ENCODE results near the gene DLG2.

DNA sequence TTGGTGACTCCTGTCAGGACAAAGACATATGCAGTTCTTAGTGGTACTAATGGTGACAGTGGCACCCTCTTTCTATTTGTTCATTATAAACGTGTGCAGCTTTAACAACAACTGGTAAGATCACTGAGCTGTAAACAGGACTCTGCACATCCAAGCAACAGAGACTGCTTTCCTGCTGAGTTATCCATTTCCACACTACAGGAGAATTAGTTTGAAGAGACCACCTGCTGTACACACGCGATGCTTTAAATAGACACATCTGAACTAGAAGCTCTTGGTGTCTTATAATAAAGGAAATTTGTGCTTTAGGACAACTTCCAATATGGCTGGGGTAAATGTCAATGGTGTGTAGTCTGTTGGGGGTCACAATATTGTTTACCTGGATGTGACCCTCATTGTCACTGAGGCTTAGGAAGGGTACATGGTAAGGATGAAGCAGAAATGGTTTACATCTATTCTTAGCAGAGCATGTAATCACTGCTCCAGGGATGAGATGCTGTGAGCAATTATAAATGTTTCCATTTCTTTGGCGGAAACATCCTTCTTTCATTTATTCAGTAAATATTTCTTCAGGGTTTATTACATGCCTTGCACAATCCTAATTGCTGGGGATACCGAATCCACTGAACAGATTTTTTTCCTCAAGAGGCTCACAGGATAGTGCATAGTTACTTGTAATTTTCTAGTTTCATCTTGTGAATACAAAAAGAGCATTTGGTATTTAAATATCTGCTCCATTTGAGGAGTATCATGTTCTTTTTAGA lies 1987.0 kb downstream of the DLG2 start:
- TF ChIP-seq, protein P1, sequence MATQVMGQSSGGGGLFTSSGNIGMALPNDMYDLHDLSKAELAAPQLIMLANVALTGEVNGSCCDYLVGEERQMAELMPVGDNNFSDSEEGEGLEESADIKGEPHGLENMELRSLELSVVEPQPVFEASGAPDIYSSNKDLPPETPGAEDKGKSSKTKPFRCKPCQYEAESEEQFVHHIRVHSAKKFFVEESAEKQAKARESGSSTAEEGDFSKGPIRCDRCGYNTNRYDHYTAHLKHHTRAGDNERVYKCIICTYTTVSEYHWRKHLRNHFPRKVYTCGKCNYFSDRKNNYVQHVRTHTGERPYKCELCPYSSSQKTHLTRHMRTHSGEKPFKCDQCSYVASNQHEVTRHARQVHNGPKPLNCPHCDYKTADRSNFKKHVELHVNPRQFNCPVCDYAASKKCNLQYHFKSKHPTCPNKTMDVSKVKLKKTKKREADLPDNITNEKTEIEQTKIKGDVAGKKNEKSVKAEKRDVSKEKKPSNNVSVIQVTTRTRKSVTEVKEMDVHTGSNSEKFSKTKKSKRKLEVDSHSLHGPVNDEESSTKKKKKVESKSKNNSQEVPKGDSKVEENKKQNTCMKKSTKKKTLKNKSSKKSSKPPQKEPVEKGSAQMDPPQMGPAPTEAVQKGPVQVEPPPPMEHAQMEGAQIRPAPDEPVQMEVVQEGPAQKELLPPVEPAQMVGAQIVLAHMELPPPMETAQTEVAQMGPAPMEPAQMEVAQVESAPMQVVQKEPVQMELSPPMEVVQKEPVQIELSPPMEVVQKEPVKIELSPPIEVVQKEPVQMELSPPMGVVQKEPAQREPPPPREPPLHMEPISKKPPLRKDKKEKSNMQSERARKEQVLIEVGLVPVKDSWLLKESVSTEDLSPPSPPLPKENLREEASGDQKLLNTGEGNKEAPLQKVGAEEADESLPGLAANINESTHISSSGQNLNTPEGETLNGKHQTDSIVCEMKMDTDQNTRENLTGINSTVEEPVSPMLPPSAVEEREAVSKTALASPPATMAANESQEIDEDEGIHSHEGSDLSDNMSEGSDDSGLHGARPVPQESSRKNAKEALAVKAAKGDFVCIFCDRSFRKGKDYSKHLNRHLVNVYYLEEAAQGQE (IDR thresholded peaks at IDR 0.05; ENCODE audit: insufficient read depth in 1 of 2, low read depth in 2 of 2, low read length in 2 of 2): no peak
- TF ChIP-seq TAF1 (IDR thresholded peaks at IDR 0.05; ENCODE audit: borderline replicate concordance, insufficient read depth, low read length) (no peak), POLR2AphosphoS5 (IDR thresholded peaks at IDR 0.05; ENCODE audit: low read depth, low read length) (no peak), SIN3A (IDR thresholded peaks at IDR 0.05; ENCODE audit: borderline replicate concordance, insufficient read depth, low read length) (no peak), FOXP2 (optimal IDR thresholded peaks at IDR 0.05; ENCODE audit: borderline replicate concordance, extremely low read depth, extremely low read length, insufficient read depth) (no peak)
